Anterior cingulate cortex (tissue), 58 donors: ENCODE results near the gene FNDC10.

ENCODE experiments used
- DNase-seq, 58 donors: peaks; one replicate each; lab custom pipeline; 2025; lab: John Stamatoyannopoulos, UW

Gene FNDC10

DNA sequence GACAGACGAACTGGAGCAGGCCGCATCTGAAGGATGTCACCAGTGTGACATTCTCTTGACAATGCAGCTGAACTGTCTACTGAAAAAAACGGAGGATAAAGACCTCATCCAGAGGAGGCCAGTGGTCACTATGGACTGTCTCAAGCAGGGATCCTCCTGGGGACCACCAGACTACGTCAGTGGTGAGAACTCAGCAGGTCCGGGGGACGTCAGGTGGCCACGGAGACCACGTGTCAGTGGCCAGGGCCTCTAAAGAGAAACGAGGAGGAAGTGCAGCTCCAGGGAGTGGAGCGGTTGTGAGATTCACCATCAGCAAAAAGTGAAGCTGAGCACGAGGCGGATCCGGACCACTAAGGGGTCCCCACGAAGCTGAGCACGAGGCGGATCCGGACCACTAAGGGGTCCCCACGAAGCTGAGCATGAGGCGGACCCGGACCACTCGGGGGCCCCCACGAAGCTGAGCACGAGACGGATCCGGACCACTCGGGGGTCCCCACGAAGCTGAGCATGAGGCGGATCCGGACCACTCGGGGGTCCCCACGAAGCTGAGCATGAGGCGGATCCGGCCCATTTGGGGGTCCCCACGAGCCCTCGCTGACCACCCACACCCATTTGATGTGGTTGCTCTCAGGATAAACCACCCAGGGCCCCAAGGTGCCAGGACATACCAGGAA lies 46.0 kb downstream of the FNDC10 start:
- DNase-seq, result no peak

DNA sequence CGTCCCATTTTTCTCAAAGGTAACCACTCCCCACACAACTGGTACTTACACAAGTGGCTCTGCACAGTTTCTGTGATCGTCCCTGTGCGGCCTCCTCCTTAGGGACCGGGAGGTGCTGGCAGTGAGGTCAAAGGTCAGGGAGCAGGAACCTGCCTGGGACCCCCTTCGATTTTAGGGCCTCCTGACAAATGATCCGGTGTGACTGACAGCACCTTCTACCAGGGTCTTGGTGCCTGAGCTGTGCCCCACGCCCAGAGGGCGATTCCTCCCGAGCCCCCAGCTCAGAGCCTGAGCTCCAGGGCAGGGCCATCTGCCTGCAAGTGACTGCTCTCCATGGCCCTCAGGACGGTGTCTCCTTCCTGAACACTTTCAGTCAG lies 47.7 kb downstream of the FNDC10 start:
- DNase-seq, result no peak

DNA sequence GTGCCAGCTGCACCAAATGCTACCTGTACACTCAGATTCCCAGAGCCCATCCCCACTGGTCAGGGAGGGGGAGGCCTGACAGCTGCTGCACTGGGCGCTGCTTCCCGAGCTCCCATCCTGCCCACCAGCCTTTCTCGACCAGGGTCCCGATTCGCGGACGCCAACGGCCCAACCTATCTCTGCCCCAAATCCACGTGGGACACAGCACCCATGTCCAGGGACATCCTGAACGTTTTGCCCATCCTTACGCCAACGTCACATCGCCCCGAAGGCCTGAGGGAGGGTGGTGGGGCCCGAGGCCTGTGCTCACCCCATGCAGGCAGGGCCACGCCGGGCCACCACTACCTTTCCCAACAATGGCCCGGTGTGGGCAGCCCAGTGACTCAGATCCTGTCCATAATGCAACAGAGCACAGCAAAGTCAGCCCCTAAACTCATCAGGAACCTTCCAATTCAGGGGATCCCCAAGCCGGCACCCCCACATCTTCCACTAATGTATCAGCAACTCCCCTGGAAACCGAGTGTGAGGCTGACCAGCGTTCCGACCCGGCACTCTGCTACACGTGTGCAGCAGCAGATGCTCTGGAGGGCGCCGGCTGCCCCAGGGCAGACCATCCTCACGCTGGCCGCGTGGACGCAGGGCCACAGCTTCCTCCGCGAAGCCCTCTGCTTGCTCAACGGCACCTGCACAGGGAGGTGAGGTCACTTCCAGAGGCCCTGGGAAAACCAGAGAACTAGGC lies 48.2 kb downstream of the FNDC10 start:
- DNase-seq, result no peak

GRCh38 chr1:1550591-1551432 lies 49.1 kb downstream of the FNDC10 start:
- DNase-seq, result peak in 26 of 58 donors; percentile 12 to 73 (median 38)

- DNase-seq, result no peak
Observed at GRCh38 chr1:1550087-1550486, 49.8 kb downstream of the FNDC10 start.

DNA sequence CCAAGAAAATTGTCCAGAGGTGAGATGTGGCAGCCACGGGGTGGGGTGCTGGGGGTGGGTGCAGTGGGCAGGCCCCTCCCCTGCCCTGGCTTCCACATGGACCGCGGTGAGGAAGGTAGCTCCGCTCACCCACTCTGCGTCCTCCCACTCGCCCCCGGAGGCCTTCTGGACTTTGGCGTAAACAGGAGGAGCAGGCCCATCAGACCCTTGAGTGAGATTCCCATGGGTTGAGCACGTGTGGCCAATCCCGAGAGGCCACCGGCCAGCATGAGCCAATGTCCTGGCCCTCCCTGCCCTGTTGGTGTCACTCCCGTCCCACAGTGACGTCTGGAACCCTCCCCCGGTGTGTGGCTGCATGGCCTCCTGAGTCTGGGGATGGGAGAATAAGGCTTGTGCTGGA lies 51.3 kb downstream of the FNDC10 start:
- DNase-seq, result no peak
